ENCODE data around the gene CCL25.

DNA sequence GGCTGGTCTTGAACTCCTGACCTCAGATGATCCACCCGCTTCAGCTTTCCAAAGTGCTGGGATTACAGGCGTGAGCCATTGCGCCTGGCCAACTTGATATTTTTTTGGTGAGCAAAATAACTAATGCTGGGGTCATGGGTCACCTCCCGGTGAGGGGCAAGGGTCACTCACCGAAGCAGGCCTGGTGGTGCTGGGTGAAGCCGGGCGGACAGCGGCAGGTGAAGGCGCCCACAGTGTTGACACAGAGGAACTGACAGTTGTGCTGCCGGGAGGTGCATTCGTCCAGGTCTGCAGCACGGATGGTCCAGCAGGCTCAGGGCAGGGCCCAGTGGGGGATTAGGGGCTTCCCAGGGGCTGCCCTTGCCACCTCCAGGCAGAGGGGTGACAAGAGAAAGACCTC, 28.3 kb downstream of the CCL25 start:
- TF ChIP-seq, protein P1, sequence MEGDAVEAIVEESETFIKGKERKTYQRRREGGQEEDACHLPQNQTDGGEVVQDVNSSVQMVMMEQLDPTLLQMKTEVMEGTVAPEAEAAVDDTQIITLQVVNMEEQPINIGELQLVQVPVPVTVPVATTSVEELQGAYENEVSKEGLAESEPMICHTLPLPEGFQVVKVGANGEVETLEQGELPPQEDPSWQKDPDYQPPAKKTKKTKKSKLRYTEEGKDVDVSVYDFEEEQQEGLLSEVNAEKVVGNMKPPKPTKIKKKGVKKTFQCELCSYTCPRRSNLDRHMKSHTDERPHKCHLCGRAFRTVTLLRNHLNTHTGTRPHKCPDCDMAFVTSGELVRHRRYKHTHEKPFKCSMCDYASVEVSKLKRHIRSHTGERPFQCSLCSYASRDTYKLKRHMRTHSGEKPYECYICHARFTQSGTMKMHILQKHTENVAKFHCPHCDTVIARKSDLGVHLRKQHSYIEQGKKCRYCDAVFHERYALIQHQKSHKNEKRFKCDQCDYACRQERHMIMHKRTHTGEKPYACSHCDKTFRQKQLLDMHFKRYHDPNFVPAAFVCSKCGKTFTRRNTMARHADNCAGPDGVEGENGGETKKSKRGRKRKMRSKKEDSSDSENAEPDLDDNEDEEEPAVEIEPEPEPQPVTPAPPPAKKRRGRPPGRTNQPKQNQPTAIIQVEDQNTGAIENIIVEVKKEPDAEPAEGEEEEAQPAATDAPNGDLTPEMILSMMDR (tag by site-specific recombination; IDR thresholded peaks at IDR 0.05): no peak
- TF ChIP-seq, protein P2, sequence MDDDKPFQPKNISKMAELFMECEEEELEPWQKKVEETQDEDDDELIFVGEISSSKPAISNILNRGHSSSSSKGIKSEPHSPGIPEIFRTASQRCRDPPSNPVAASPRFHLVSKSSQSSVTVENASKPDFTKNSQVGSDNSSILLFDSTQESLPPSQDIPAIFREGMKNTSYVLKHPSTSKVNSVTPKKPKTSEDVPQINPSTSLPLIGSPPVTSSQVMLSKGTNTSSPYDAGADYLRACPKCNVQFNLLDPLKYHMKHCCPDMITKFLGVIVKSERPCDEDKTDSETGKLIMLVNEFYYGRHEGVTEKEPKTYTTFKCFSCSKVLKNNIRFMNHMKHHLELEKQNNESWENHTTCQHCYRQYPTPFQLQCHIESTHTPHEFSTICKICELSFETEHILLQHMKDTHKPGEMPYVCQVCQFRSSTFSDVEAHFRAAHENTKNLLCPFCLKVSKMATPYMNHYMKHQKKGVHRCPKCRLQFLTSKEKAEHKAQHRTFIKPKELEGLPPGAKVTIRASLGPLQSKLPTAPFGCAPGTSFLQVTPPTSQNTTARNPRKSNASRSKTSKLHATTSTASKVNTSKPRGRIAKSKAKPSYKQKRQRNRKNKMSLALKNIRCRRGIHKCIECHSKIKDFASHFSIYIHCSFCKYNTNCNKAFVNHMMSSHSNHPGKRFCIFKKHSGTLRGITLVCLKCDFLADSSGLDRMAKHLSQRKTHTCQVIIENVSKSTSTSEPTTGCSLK (tag by site-specific recombination; IDR thresholded peaks at IDR 0.05): no peak
- no peak for TF ChIP-seq YY1 (tag by site-specific recombination; IDR thresholded peaks at IDR 0.05)
- TF ChIP-seq, protein P3, sequence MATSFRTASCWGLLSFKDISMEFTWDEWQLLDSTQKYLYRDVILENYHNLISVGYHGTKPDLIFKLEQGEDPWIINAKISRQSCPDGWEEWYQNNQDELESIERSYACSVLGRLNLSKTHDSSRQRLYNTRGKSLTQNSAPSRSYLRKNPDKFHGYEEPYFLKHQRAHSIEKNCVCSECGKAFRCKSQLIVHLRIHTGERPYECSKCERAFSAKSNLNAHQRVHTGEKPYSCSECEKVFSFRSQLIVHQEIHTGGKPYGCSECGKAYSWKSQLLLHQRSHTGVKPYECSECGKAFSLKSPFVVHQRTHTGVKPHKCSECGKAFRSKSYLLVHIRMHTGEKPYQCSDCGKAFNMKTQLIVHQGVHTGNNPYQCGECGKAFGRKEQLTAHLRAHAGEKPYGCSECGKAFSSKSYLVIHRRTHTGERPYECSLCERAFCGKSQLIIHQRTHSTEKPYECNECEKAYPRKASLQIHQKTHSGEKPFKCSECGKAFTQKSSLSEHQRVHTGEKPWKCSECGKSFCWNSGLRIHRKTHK (tag by site-specific recombination; IDR thresholded peaks at IDR 0.05): no peak
- TF ChIP-seq KLF8 (tag by site-specific recombination; IDR thresholded peaks at IDR 0.05): no peak
- TF ChIP-seq ZNF112 (tag by site-specific recombination; IDR thresholded peaks at IDR 0.05): no peak

Measured in HEK293 (cell line).